Hepatocyte (in vitro differentiated cells): Measurements from ENCODE around the gene PLCL1. TPM values are rescaled to one million over a fixed set of nuclear protein-coding genes. Genes with fewer than 3 reads are reported as not detected.

ENCODE experiments used
- DNase-seq: peaks from one replicate; pipeline ENCODE4 v3.0.0-alpha.2; 2016; ENCODE audit warnings: low spot score
- H2AFZ ChIP-seq: fragments of 200-600 bp; sonication (generic); 2 replicates; pipeline ENCODE4 v1.6.0; 2016; ENCODE audit warnings: antibody characterized with exemption, mild to moderate bottlenecking
- H3K27ac ChIP-seq: fragments of 200-600 bp; sonication (generic); 2 replicates; pipeline ENCODE4 v1.5.1; 2016; ENCODE audit warnings: mild to moderate bottlenecking
- H3K27me3 ChIP-seq: fragments of 200-600 bp; sonication (generic); 2 replicates; pipeline ENCODE4 v1.6.1; 2016
- H3K36me3 ChIP-seq: fragments of 200-600 bp; sonication (generic); replicated peaks from 2 replicates; pipeline ENCODE4 v1.5.1; 2016; ENCODE audit warnings: low read depth; ENCODE audit not compliant: insufficient read depth
- H3K4me1 ChIP-seq: fragments of 200-600 bp; sonication (generic); 2 replicates; pipeline ENCODE4 v1.5.1; 2016; ENCODE audit warnings: mild to moderate bottlenecking, moderate library complexity; ENCODE audit not compliant: insufficient read depth
- H3K4me2 ChIP-seq: fragments of 200-600 bp; sonication (generic); 2 replicates; pipeline ENCODE4 v1.6.0; 2016
- H3K4me3 ChIP-seq: fragments of 200-600 bp; sonication (generic); 2 replicates; pipeline ENCODE4 v1.5.1; 2016; ENCODE audit warnings: mild to moderate bottlenecking
- H3K79me2 ChIP-seq: fragments of 200-600 bp; sonication (generic); 2 replicates; pipeline ENCODE4 v1.6.0; 2017; ENCODE audit warnings: mild to moderate bottlenecking
- H3K9me2 ChIP-seq: fragments of 200-600 bp; sonication (generic); replicated peaks from 2 replicates; pipeline ENCODE4 v1.6.0; 2017; ENCODE audit warnings: mild to moderate bottlenecking; ENCODE audit not compliant: insufficient read depth
- H3K9me3 ChIP-seq: fragments of 200-600 bp; sonication (generic); 2 replicates; pipeline ENCODE4 v1.5.1; 2016; ENCODE audit warnings: low read depth, mild to moderate bottlenecking
- H4K20me1 ChIP-seq: fragments of 200-600 bp; sonication (generic); 2 replicates; pipeline ENCODE4 v1.6.0; 2016; ENCODE audit warnings: mild to moderate bottlenecking; ENCODE audit not compliant: insufficient read depth, poor library complexity, severe bottlenecking
- EZH2 ChIP-seq: fragments of 200-600 bp; sonication (generic); IDR thresholded peaks from 2 replicates; pipeline ENCODE4 v1.6.1; 2016; ENCODE audit warnings: antibody characterized with exemption, mild to moderate bottlenecking, borderline replicate concordance
- EZH2phosphoT487 ChIP-seq: fragments of 200-600 bp; sonication (generic); IDR thresholded peaks from one replicate; pipeline ENCODE4 v1.6.1; 2018; ENCODE audit warnings: antibody characterized with exemption, mild to moderate bottlenecking, low read depth, moderate library complexity; ENCODE audit not compliant: unreplicated experiment, severe bottlenecking
- WGBS: methylation state at CpG from one replicate; pipeline ENCODE4 v1.1.6; 2016; ENCODE audit warnings: low lambda C conversion rate; ENCODE audit errors: missing lambda C conversion rate; 5-methylcytosine and 5-hydroxymethylcytosine counted together
- polyA plus RNA-seq: library from polyadenylated mRNA; unstranded; fragments of >200 nt; fragmentation: Nextera tagmentation; extraction: Ambion mirVana; gene quantifications from 2 replicates; pipeline ENCODE4 v1.2.1, GENCODE V29; 2016
- total RNA-seq: library from RNA; depleted of rRNA; stranded (reverse); fragments of >200 nt; gene quantifications from 2 replicates; pipeline ENCODE4 v1.2.3, GENCODE V29; 2014
- TF ChIP-seq, protein P1 (sequence below): fragments of 200-600 bp; sonication (generic); IDR thresholded peaks from 2 replicates; pipeline ENCODE4 v1.5.1; 2016; ENCODE audit warnings: antibody characterized with exemption, mild to moderate bottlenecking; ENCODE audit not compliant: poor library complexity

The PLCL1 gene
- total and polyA plus RNA-seq, 2 experiments from 2014 or later = 0.37 to 2.4 TPM

DNA sequence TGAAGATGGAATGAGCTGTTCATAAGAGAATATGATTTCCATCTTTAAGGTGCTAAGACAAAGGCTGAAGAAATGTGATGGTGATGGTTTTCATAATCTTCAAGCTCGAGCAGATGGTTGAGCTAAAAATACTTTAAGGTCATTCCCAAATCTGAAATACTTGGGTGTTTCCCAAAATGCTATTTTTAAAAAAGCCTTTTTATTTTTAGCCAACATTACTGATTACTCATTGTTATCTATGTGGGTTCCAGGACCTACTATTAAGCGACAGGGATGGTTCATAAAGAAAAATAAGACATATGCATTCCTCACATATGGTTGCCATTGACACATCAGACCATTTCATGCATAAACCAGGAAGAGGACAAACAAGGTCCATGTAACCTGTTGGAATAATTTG is 298.5 kb downstream of the PLCL1 start:
- Histone ChIP-seq H3K79me2 (no peaks in the 10 kb centered on the region), H3K4me1 (no peaks in the 10 kb centered on the region), H3K27ac (no peak overlapping the region), H4K20me1 (no peaks in the 10 kb centered on the region), H3K9me2 (no peaks in the 10 kb centered on the region), H3K4me2 (no peak overlapping the region), H3K4me3 (no peak overlapping the region), H2AFZ (no peak overlapping the region), H3K27me3 (no peaks in the 10 kb centered on the region), H3K9me3 (no peaks in the 10 kb centered on the region), H3K36me3 (no peaks in the 10 kb centered on the region)
- 95% methylated on average over 2 of the region's 2 CpGs for WGBS
- DNase-seq = no peak
- TF ChIP-seq, protein P1, sequence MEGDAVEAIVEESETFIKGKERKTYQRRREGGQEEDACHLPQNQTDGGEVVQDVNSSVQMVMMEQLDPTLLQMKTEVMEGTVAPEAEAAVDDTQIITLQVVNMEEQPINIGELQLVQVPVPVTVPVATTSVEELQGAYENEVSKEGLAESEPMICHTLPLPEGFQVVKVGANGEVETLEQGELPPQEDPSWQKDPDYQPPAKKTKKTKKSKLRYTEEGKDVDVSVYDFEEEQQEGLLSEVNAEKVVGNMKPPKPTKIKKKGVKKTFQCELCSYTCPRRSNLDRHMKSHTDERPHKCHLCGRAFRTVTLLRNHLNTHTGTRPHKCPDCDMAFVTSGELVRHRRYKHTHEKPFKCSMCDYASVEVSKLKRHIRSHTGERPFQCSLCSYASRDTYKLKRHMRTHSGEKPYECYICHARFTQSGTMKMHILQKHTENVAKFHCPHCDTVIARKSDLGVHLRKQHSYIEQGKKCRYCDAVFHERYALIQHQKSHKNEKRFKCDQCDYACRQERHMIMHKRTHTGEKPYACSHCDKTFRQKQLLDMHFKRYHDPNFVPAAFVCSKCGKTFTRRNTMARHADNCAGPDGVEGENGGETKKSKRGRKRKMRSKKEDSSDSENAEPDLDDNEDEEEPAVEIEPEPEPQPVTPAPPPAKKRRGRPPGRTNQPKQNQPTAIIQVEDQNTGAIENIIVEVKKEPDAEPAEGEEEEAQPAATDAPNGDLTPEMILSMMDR = no peak
- TF ChIP-seq EZH2 (no peak), EZH2phosphoT487 (no peak)

DNA sequence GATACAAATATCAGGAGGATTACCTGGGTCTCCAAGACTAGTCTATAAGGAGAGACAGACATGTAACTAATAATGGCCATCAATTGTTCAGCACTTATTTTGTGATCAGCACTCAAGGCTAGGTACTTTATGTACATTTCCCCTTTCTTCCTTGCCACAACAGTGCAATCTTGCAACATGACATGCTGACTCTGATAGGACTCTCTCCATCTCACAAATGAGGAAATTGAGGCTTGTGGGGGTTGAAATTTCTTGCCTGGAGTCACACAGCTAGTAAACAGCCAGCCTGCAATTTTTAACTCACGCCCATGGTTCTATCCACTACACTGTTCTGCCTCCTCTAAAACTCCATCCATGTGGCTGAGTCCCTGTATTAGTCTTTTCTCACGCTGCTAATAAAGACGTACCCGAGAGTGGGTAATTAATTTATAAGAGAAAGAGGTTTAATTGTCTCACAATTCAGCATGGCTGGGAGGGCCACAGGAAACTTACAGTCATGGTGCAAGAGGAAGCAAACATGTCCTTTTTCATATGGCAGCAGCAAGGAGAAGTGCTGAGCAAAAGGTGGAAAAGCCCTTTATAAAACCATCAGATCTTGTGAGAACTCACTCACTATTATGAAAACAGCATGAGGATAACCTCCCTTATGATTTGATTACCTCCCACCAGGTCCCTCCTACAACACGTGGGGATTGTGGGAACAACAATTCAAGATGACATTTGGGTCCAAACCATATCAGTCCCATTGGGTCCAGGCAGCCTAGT is 302.4 kb downstream of the PLCL1 start:
- H3K4me1 ChIP-seq = no peaks in the 10 kb centered on the region
- no peak for DNase-seq
- no peaks in the 10 kb centered on the region for H3K36me3 ChIP-seq
- no peak overlapping the region for H3K27ac ChIP-seq
- H2AFZ ChIP-seq = no peak overlapping the region
- TF ChIP-seq, protein P1 = no peak
- no peaks in the 10 kb centered on the region for H3K9me2 ChIP-seq
- WGBS = 89% methylated on average over 5 of the region's 5 CpGs
- no peak overlapping the region for H3K4me2 ChIP-seq
- no peaks in the 10 kb centered on the region for H4K20me1 ChIP-seq
- no peaks in the 10 kb centered on the region for H3K79me2 ChIP-seq
- no peak overlapping the region for H3K4me3 ChIP-seq
- H3K27me3 ChIP-seq = no peaks in the 10 kb centered on the region
- H3K9me3 ChIP-seq = no peaks in the 10 kb centered on the region

DNA sequence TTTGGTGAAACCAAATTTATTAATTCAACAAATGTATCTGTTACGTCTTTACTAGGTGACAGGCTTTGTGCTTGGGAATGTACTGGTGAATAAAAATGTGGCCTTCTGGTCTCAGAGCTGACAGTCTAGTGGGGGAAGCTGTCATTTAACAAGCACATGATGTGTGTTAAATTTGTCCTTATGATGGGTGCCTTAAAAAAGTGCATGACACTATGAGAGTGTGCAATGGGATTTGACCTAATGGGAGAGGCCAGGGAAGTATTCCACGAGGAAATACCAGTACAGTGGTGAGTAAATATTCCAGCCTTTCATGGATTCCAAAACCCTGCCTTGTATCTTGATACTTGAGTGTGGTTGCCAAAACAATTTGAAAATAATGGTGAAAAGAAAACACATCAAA is 308.9 kb downstream of the PLCL1 start:
- Histone ChIP-seq H3K4me1 (no peaks in the 10 kb centered on the region), H3K4me2 (no peak overlapping the region), H3K79me2 (no peaks in the 10 kb centered on the region), H3K4me3 (no peak overlapping the region), H3K27me3 (no peaks in the 10 kb centered on the region), H3K36me3 (no peaks in the 10 kb centered on the region), H4K20me1 (no peaks in the 10 kb centered on the region), H3K9me3 (no peaks in the 10 kb centered on the region), H3K9me2 (no peaks in the 10 kb centered on the region), H2AFZ (no peak overlapping the region), H3K27ac (no peak overlapping the region)
- TF ChIP-seq EZH2phosphoT487 (no peak), EZH2 (no peak)
- TF ChIP-seq, protein P1 = no peak
- no peak for DNase-seq
- 82% methylated on average over 2 of the region's 2 CpGs for WGBS

DNA sequence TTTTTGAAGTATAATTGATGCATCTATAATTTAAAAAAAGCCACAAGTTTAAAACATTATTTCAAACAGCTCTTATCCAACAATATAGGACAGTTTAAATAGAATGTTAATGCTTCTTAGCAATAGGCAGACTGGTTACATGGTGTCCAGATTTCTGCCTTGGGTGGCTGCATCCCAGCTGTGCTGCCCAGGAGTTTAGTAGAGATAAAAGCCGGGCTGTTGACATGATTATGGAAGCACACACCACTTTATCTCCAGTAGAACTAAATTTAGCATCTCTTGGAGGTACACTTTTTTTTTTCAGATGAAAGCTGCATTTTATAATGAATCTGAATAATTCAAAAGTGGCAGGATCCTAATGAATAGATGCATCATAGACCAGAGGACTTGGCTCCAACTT is 309.7 kb downstream of the PLCL1 start:
- Histone ChIP-seq H3K36me3 (no peaks in the 10 kb centered on the region), H4K20me1 (no peaks in the 10 kb centered on the region), H3K4me3 (no peak overlapping the region), H3K4me2 (no peak overlapping the region), H3K9me2 (no peaks in the 10 kb centered on the region), H3K27ac (no peak overlapping the region), H3K9me3 (no peaks in the 10 kb centered on the region), H3K27me3 (no peaks in the 10 kb centered on the region), H2AFZ (no peak overlapping the region), H3K79me2 (no peaks in the 10 kb centered on the region), H3K4me1 (no peaks in the 10 kb centered on the region)
- TF ChIP-seq, protein P1 = no peak
- TF ChIP-seq EZH2phosphoT487 = no peak
- TF ChIP-seq EZH2 = no peak
- WGBS = 44% methylated on average over 1 of the region's 1 CpG
- no peak for DNase-seq
